Activated naive CD8-positive, alpha-beta T cell treated with anti-CD3 and anti-CD28 coated beads, Interleukin-2, amount 50 U/mL, for 16 hours (primary cell): ENCODE results near the gene PTPRG.

ENCODE experiments used
- DNase-seq: peaks from one replicate; pipeline ENCODE4 v3.0.0-alpha.2; 2020; ENCODE audit warnings: low read depth, low spot score

The PTPRG gene

GRCh38 chr3:62261121-62261520 is 699.8 kb downstream of the PTPRG start:
- no peak for DNase-seq

GRCh38 chr3:62261736-62262135 is 700.4 kb downstream of the PTPRG start:
- DNase-seq, result no peak

- no peak for DNase-seq
Measured at GRCh38 chr3:62265528-62265927, 704.2 kb downstream of the PTPRG start.

- DNase-seq, result no peak
Measured at GRCh38 chr3:62266668-62267283, 705.4 kb downstream of the PTPRG start.

GRCh38 chr3:62276658-62277180 is 715.3 kb downstream of the PTPRG start:
- DNase-seq, result no peak

- DNase-seq, result no peak
Measured at GRCh38 chr3:62277450-62277849, 716.1 kb downstream of the PTPRG start.

GRCh38 chr3:62277986-62278385 is 716.6 kb downstream of the PTPRG start:
- no peak for DNase-seq

GRCh38 chr3:62281726-62282125 is 720.4 kb downstream of the PTPRG start:
- no peak for DNase-seq

- DNase-seq, result no peak
Measured at GRCh38 chr3:62284442-62284841, 723.1 kb downstream of the PTPRG start.

GRCh38 chr3:62287392-62287927 is 726.1 kb downstream of the PTPRG start:
- no peak for DNase-seq

- no peak for DNase-seq
Measured at GRCh38 chr3:62289922-62290321, 728.6 kb downstream of the PTPRG start.

- no peak for DNase-seq
Measured at GRCh38 chr3:62293051-62293780, 731.8 kb downstream of the PTPRG start.

GRCh38 chr3:62295571-62295970 is 734.2 kb downstream of the PTPRG start:
- no peak for DNase-seq

GRCh38 chr3:62300617-62301016 is 739.2 kb downstream of the PTPRG start:
- DNase-seq, result no peak

GRCh38 chr3:62312201-62312600 is 750.8 kb downstream of the PTPRG start:
- DNase-seq, result no peak

GRCh38 chr3:62316525-62316924 is 755.2 kb downstream of the PTPRG start:
- DNase-seq, result no peak

GRCh38 chr3:62318365-62318751 is 757.0 kb downstream of the PTPRG start:
- DNase-seq, result no peak

- DNase-seq, result peak; percentile 4
Measured at GRCh38 chr3:62318752-62319569, 757.6 kb downstream of the PTPRG start.

GRCh38 chr3:62319570-62320243 is 758.3 kb downstream of the PTPRG start:
- DNase-seq, result no peak

GRCh38 chr3:62323241-62323640 is 761.9 kb downstream of the PTPRG start:
- no peak for DNase-seq

GRCh38 chr3:62325896-62326295 is 764.5 kb downstream of the PTPRG start:
- DNase-seq, result no peak

GRCh38 chr3:62329971-62330370 is 768.6 kb downstream of the PTPRG start:
- DNase-seq, result no peak
